ENCODE results near the gene SIAH2. TPM values are rescaled to one million over a fixed set of nuclear protein-coding genes. Genes with fewer than 3 reads are reported as not detected.
A peak's percentile ranks its signal among the peaks of the same experiment; 100 is the strongest.
"Not testable (repeated sequence)": the region's sequence is repeated elsewhere in the genome, so short reads cannot be mapped to it uniquely, and the experiment has no call there.

SIAH2 gene
- total RNA-seq, 6 donors from 2014 or later, result 17.6 to 45.0 (median 31.7) TPM

DNA sequence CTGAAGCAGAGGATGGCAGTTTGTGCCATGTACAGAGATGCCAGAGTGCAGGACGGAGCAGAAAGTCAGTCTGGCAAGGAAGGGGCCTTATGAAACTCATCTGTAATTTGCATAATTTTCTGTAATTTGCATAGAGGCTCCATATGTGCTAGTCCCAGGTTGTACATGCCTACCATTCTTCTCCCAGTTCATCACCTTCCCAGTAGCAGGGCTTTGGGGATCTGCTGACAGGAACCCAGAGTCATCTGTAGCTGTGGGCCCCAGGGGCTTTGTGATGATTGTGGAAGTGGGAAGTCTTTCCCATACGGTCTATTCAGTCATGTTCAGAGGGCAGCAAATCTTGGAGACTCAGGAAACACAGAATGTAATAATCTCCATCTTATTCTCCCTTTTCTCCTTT, 42.4 kb upstream of the SIAH2 start:
- DNase-seq (no peak), ATAC-seq (ENCODE audit: low FRiP score in 2 of 2) (no peak)
- Histone ChIP-seq H3K4me1 (no peaks in the 10 kb centered on the region), H3K27ac (no peak overlapping the region), H3K9me3 (no peaks in the 10 kb centered on the region), H3K36me3 (no peaks in the 10 kb centered on the region), H3K27me3 (no peaks in the 10 kb centered on the region), H3K4me3 (no peak overlapping the region)
- no peak for TF ChIP-seq POLR2AphosphoS5 (IDR thresholded peaks at IDR 0.05)
- TF ChIP-seq POLR2A (IDR thresholded peaks at IDR 0.05), result no peak
- TF ChIP-seq, protein P1, sequence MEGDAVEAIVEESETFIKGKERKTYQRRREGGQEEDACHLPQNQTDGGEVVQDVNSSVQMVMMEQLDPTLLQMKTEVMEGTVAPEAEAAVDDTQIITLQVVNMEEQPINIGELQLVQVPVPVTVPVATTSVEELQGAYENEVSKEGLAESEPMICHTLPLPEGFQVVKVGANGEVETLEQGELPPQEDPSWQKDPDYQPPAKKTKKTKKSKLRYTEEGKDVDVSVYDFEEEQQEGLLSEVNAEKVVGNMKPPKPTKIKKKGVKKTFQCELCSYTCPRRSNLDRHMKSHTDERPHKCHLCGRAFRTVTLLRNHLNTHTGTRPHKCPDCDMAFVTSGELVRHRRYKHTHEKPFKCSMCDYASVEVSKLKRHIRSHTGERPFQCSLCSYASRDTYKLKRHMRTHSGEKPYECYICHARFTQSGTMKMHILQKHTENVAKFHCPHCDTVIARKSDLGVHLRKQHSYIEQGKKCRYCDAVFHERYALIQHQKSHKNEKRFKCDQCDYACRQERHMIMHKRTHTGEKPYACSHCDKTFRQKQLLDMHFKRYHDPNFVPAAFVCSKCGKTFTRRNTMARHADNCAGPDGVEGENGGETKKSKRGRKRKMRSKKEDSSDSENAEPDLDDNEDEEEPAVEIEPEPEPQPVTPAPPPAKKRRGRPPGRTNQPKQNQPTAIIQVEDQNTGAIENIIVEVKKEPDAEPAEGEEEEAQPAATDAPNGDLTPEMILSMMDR (IDR thresholded peaks at IDR 0.05), result no peak
- TF ChIP-seq EP300 (IDR thresholded peaks at IDR 0.05), result no peak
- 62% methylated on average over 2 of the region's 2 CpGs for WGBS, 2 donors

DNA sequence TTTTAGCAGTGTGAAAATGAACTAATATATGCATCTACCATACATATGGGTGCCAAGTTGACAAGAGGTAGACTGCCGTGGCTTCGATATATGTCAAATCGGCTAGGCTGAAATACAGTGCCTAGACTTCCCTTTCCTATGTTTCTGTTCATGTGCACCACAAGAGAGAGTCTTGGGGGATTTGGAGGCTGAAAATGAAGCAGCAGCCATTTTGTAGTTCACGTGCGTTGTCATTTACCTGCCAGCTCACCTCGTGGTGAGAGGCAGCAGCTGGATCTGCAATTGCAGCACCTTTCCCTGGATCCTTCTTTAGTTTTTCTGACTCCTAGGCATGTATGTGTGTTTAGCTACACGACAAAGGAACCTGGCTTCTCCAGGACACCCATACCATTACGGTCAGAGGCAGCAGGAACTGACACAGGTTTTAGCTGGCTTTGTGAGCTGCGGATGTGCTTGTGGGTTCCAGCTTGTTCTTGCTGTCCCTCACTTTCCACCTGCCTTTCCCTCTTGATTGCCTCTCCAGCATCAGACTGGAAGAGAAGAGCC, 40.5 kb upstream of the SIAH2 start:
- TF ChIP-seq POLR2A (IDR thresholded peaks at IDR 0.05) (no peak), EP300 (IDR thresholded peaks at IDR 0.05) (no peak), POLR2AphosphoS5 (IDR thresholded peaks at IDR 0.05) (no peak)
- TF ChIP-seq, protein P1 (IDR thresholded peaks at IDR 0.05), result no peak
- no peak for ATAC-seq (ENCODE audit: low FRiP score in 2 of 2)
- Histone ChIP-seq H3K27ac (no peak overlapping the region), H3K9me3 (no peaks in the 10 kb centered on the region), H3K4me3 (no peak overlapping the region), H3K27me3 (no peaks in the 10 kb centered on the region), H3K4me1 (peaks cover 0 to under 1% (median 0%) of the 10 kb centered on the region in 4 donors), H3K36me3 (no peaks in the 10 kb centered on the region)
- no peak for DNase-seq
- WGBS, 2 donors, result 87 to 92% methylated on average over 9 of the region's 9 CpGs

GRCh38 chr3:150800722-150801121, 37.8 kb upstream of the SIAH2 start:
- 82 to 86% methylated on average over 2 of the region's 2 CpGs for WGBS, 2 donors
- Histone ChIP-seq H3K4me3 (no peak overlapping the region), H3K27ac (no peak overlapping the region), H3K9me3 (no peaks in the 10 kb centered on the region), H3K36me3 (no peaks in the 10 kb centered on the region), H3K4me1 (peaks cover 0 to 7% (median 1%) of the 10 kb centered on the region in 4 donors), H3K27me3 (no peaks in the 10 kb centered on the region)
- ATAC-seq (ENCODE audit: low FRiP score in 2 of 2) (no peak), DNase-seq (no peak)
- no peak for TF ChIP-seq EP300 (IDR thresholded peaks at IDR 0.05)
- TF ChIP-seq, protein P1 (IDR thresholded peaks at IDR 0.05), result no peak
- TF ChIP-seq POLR2A (IDR thresholded peaks at IDR 0.05), result no peak

DNA sequence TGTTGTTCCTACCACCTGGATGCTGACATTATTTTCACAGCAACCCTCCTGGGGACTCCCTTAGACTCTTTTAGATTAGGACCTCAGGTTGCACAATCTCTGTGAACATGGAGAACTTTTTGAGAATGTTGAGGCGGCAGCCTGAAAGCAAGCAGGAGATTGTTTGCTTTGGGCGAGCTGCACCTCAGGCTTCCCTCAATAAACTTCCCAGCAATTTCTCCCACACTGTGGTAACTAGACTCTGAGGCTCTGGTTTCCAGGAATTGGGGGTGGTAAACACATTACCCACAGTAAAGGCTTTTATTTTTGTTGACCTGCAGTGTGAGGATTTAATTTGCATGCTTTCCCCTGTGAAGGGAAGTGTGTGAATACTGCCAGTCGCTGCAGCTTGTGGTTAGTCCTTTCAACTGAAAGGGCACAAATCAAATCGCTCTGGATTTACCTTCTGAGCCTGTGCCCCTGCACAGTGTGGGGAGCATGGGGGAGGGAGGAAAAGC, 35.2 kb upstream of the SIAH2 start:
- Histone ChIP-seq H3K4me3 (no peak overlapping the region), H3K27me3 (no peaks in the 10 kb centered on the region), H3K4me1 (peaks cover 0 to 7% (median 1%) of the 10 kb centered on the region in 4 donors), H3K9me3 (no peaks in the 10 kb centered on the region), H3K27ac (peak overlapping the region in 1 of 4 donors; percentile 37), H3K36me3 (no peaks in the 10 kb centered on the region)
- ATAC-seq (ENCODE audit: low FRiP score in 2 of 2) (peak in 1 of 2 donors; percentile 23), DNase-seq (peak in 1 of 2 donors; percentile 41)
- WGBS, 2 donors, result 8 to 14% methylated on average over 4 of the region's 4 CpGs
- TF ChIP-seq EP300 (IDR thresholded peaks at IDR 0.05) (no peak), POLR2AphosphoS5 (IDR thresholded peaks at IDR 0.05) (no peak), POLR2A (IDR thresholded peaks at IDR 0.05) (no peak)
- TF ChIP-seq, protein P1 (IDR thresholded peaks at IDR 0.05), result no peak

DNA sequence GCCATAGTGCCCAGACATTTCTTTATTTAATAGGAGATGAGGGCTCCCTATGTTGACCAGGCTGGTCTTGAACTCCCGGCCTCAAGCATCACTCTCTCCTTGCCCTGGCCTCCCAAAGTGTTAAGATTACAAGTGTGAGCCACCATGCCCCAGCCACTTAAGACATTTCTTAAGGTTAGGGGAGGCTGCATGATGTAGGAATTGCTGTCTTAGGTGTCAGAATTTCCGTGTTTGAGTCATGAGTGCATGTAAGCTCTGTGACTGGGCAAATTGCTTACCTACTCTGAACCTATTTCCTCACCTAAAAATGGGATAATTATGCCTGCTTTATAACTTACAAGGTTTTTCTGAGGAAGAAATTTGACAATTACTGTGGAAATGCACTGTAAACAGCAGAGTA, 34.2 kb upstream of the SIAH2 start:
- H3K36me3 ChIP-seq, result no peaks in the 10 kb centered on the region
- ATAC-seq (ENCODE audit: low FRiP score in 2 of 2), result no peak
- H3K27ac ChIP-seq, result no peak overlapping the region
- H3K4me3 ChIP-seq, result no peak overlapping the region
- H3K4me1 ChIP-seq, result peaks cover 0 to 7% (median 1%) of the 10 kb centered on the region in 4 donors
- TF ChIP-seq POLR2AphosphoS5 (IDR thresholded peaks at IDR 0.05) (no peak), POLR2A (IDR thresholded peaks at IDR 0.05) (no peak), EP300 (IDR thresholded peaks at IDR 0.05) (no peak)
- TF ChIP-seq, protein P1 (IDR thresholded peaks at IDR 0.05), result no peak
- no peaks in the 10 kb centered on the region for H3K27me3 ChIP-seq
- 79 to 81% methylated on average over 2 of the region's 2 CpGs for WGBS, 2 donors
- H3K9me3 ChIP-seq, result no peaks in the 10 kb centered on the region
- DNase-seq, result no peak

DNA sequence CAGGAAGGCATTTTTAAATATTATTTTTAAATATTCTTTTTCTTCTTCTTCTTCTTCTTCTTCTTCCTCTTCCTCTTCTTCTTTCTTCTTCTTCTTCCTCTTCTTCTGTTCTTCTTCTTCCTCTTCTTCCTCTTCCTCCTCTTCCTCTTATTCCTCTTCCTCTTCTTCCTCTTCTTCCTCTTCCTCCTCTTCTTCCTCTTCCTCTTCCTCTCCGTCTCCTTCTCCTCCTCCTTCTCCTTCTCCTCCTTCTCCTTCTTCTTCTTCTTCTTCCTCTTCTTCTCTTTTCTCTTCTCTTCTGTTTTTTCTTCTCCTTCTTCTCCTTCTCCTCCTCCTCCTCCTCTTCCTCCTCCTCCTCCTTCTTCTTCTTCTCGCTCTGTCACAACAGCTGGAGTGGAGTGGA, 33.6 kb upstream of the SIAH2 start:
- WGBS, 2 donors, result 70 to 77% methylated on average over 2 of the region's 2 CpGs
- not testable (repeated sequence) for DNase-seq; ATAC-seq (ENCODE audit: low FRiP score in 2 of 2); H3K9me3 ChIP-seq; H3K4me1 ChIP-seq; H3K36me3 ChIP-seq; H3K27me3 ChIP-seq; H3K27ac ChIP-seq; H3K4me3 ChIP-seq
